ENCODE measurements around the gene TMPRSS4.

The TMPRSS4 gene

DNA sequence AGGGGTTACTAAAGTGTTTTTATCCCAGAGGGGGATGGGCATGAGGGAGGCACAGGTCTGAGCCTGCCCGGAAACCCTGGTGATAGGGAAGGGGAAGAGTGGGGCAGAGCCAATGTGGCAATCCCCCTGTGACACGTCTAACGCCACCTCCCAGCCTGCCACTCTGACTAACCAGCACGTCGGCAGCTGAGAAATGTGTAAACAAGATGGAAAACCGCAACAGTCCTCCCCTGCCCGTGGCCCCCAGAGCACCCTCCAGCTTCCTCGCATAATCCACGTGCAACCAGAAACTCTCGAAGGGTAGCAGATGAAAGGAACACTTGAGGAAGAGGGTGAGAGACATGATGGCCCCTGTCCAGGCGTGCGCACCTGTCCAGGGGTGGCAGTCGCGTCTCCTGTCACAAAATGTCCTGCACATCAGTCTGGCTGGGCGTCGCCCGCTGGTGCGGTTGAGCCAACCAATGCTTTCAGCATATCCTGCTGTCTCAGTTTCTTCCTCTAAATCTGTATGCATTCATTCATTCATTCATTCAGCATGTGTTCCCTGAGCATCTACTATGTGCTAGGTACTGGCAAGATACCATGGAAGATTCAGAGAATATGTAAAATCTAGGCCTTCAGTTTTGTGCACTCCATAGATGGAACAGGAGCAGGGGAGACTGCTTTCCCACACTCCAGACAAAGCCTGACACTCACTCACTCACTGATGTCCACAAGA, 4.5 kb downstream of the TMPRSS4 start:
- DNase-seq: no peak

GRCh38 chr11:118082880-118083552, 6.1 kb downstream of the TMPRSS4 start:
- DNase-seq: no peak

DNA sequence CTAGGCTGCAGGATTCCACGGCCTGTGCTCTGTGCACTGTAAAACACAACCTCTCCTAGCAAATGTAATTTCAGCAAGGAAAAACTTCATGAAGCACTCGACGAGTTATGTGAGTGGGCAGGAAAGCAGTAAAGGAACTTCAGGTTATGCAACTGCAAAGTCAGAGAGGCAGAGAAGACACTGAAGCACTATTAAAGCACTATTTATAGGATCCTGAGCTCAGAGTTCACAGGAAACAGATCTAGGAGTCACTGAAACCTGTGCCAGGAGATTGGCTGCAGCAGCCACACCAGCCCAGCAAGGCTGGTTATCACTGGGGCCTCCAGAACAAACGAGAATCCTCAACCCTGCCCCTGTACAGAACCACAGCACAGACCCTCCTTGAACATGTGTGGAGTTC, 7.4 kb downstream of the TMPRSS4 start:
- no peak for DNase-seq

DNA sequence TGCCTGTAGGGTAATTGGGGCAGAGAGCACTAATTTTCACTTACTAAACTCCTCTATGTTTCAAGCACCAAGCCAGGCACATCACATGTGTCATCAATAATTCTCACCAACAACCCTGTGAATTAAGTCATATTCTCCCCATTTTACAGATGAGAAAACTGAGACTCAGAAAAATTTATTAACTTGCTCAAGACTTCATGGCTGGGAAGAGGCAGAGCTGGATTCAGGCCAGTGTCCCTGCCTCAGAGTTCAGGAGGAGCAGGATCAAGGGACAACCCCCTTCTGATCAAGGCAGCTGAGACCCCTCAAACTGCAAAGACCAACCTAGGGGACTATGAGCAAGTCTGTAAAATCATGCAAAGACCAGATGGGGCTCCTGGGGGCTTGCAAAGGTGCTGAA, 7.8 kb downstream of the TMPRSS4 start:
- no peak for DNase-seq

GRCh38 chr11:118086913-118087768, 10.3 kb downstream of the TMPRSS4 start, which contains the start of gene SMIM35:
SMIM35 (minus strand) TSS chr11:118086963; CDS start chr11:118086757, 206 bp downstream.
- DNase-seq: no peak

- DNase-seq: no peak
Measured at GRCh38 chr11:118087931-118088330, 11.1 kb downstream of the TMPRSS4 start.

GRCh38 chr11:118088531-118088930, 11.7 kb downstream of the TMPRSS4 start:
- DNase-seq: no peak

GRCh38 chr11:118090545-118091162, 13.8 kb downstream of the TMPRSS4 start:
- peak; percentile 4 for DNase-seq

GRCh38 chr11:118091690-118092089, 14.8 kb downstream of the TMPRSS4 start:
- DNase-seq: no peak

GRCh38 chr11:118092907-118093571, 16.2 kb downstream of the TMPRSS4 start:
- DNase-seq: no peak

- no peak for DNase-seq
Measured at GRCh38 chr11:118095493-118095892, 18.6 kb downstream of the TMPRSS4 start.

- DNase-seq: no peak
Measured at GRCh38 chr11:118095967-118096367, 19.1 kb downstream of the TMPRSS4 start.

DNA sequence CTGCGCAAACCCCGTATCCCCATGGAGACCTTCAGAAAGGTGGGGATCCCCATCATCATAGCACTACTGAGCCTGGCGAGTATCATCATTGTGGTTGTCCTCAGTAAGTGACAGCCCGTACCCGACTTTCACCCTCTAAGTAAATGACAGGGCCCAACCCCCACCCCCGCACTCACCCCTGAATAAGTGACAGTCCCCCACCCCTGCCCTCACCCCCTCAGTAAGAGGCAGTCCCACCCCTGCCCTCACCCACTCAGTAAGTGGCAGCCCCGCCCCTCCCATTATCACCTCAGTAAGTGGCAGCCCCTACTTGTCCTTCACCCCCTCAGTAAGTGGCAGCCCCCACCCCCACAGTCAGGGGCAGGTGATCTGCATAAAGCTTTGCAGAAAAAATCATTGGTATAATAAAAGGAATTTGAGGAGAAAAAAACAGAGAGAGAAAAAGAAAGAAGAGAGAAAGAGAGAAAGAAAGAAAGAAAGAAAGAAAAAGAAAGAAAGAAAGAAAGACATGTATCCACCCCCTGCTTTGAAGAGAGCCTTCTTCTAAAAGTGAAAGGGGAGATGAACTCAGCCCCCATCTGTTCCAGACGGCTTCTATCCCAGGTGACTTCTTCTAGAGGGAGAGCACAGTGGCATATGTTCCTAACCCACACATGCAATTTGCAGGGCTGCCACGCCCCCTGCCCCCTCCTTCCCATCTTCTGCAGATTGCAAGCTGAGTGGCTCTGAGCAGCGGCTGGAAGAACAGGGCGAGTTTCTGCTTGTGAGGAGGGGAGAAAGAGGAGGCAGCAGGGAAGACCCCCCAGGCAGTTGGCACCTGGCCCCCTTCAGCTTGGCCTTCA, 22.3 kb downstream of the TMPRSS4 start:
- DNase-seq: no peak

- DNase-seq: no peak
Measured at GRCh38 chr11:118099838-118100556, 23.1 kb downstream of the TMPRSS4 start.

DNA sequence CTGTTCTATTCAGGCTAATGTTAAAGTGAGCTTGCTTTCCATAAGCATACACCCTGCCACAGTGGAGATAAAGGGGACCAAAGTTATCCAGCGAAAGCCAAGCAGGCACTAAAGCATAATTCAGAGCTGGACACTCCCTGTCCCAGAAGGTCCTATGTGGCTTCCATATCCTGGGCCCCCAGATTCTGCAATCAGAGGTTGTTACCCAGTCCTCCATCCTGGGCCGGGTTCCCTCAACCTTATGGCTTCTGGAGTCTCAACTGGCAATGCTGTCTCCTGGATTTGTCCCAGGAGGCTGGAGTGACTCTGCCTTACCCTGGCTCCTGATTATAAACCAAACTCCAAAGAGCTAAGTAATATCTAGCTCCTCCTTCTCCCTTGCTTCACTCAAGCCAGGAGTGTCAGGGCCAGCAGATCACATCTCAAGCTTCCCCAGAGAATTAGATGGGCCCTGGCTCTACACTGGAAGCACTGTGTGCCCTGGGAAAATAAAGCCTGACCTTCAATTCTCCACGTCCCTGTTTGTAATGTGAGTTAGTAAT, 23.9 kb downstream of the TMPRSS4 start:
- no peak for DNase-seq

GRCh38 chr11:118102721-118103261, 25.9 kb downstream of the TMPRSS4 start:
- no peak for DNase-seq

- no peak for DNase-seq
Measured at GRCh38 chr11:118104491-118104890, 27.6 kb downstream of the TMPRSS4 start.

- no peak for DNase-seq
Measured at GRCh38 chr11:118105657-118106305, 28.9 kb downstream of the TMPRSS4 start.

DNA sequence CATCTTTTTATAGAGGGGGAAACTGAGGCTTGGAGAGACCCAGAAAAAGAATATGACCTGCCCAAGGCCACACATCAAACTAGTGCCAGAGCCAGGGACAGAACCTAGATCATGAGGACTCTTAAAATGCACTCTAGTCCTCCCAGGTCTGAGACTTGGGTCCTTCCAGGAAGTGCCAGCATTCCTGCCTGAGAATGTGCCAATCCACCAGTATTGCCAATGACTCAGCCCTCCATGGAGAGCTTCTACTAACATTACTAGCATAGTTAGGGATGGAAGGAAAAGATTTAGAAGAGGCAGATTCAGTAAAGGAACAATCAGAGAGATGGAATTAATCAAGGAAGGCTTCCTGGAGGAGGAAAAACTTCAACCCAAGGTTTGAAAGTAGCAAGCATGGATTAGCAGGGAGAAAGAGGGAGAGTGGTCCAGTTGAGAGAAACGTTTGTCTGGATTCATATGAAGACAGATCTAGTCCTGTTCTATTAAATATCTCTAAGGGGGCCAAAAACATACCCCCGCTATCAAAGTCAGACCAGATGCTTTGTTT, 30.0 kb downstream of the TMPRSS4 start:
- no peak for DNase-seq
